ENCODE measurements around the gene FGF14. TPM values are rescaled to one million over a fixed set of nuclear protein-coding genes. Genes with fewer than 3 reads are reported as not detected.

FGF14 gene
- total RNA-seq, 3 donors from 2014 or later: 0.43 to 2.5 (median 0.70) TPM

DNA sequence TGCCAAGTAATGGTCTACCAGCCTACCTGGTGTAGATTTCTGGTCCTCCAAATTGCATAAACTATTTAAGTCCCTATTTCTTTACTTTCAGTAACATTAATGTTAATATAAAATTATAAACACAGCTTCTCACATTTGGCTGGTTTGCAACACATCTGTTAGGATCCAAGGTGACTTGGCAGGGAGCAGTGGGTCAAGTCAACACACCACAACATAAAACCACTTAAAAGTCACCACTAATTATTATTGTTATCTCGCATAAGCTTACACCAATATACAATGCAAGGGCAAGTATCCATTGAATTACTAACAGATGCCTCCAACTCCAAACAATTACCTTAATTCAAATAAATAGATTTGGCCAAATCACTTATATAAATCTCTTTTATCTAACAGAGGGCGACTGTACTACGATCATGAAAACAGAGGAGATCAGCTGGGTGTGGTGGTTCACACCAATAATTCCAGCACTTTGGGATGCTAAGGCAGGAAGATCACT, 74.7 kb downstream of the FGF14 start:
- DNase-seq (no peak), ATAC-seq (no peak)
- Histone ChIP-seq H3K4me3 (no peak overlapping the region), H3K9me3 (no peaks in the 10 kb centered on the region), H3K4me1 (ENCODE audit: low read depth) (no peaks in the 10 kb centered on the region), H3K36me3 (ENCODE audit: low read depth) (no peaks in the 10 kb centered on the region)
- TF ChIP-seq, protein P1, sequence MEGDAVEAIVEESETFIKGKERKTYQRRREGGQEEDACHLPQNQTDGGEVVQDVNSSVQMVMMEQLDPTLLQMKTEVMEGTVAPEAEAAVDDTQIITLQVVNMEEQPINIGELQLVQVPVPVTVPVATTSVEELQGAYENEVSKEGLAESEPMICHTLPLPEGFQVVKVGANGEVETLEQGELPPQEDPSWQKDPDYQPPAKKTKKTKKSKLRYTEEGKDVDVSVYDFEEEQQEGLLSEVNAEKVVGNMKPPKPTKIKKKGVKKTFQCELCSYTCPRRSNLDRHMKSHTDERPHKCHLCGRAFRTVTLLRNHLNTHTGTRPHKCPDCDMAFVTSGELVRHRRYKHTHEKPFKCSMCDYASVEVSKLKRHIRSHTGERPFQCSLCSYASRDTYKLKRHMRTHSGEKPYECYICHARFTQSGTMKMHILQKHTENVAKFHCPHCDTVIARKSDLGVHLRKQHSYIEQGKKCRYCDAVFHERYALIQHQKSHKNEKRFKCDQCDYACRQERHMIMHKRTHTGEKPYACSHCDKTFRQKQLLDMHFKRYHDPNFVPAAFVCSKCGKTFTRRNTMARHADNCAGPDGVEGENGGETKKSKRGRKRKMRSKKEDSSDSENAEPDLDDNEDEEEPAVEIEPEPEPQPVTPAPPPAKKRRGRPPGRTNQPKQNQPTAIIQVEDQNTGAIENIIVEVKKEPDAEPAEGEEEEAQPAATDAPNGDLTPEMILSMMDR (IDR thresholded peaks at IDR 0.05): no peak
- intact Hi-C loops (cut with DNase I, micrococcal nuclease): no loop called here

- no peak for ATAC-seq
- H3K9me3 ChIP-seq: no peaks in the 10 kb centered on the region
- H3K36me3 ChIP-seq (ENCODE audit: low read depth): no peaks in the 10 kb centered on the region
- intact Hi-C loops (cut with DNase I, micrococcal nuclease): no loop called here
- DNase-seq: no peak
- TF ChIP-seq, protein P1 (IDR thresholded peaks at IDR 0.05): no peak
- H3K4me3 ChIP-seq: no peak overlapping the region
- no peaks in the 10 kb centered on the region for H3K4me1 ChIP-seq (ENCODE audit: low read depth)
Observed at GRCh38 chr13:102326381-102327118, 75.3 kb downstream of the FGF14 start.

DNA sequence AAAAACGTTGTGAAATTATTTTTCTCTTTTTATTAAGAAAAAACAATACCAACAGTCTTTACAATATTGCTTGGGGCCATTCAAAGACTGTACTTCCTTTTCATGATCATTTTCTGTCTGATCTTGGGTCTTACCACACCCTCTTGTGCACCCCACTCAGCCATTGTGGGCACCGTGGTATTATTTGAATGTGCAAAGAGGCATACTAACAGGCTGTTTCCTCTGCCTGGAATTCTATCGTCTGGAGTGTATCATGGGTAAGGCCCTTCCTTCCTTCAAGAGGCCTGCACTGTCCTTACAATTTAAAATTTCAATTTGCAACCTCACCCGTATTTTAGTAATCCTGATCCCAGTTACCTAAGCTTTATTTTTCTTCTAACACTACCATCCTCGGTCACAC, 76.5 kb downstream of the FGF14 start:
- TF ChIP-seq, protein P1 (IDR thresholded peaks at IDR 0.05): no peak
- intact Hi-C loops (cut with DNase I, micrococcal nuclease): no loop called here
- Histone ChIP-seq H3K4me3 (no peak overlapping the region), H3K4me1 (ENCODE audit: low read depth) (no peaks in the 10 kb centered on the region), H3K36me3 (ENCODE audit: low read depth) (no peaks in the 10 kb centered on the region), H3K9me3 (no peaks in the 10 kb centered on the region)
- DNase-seq (no peak), ATAC-seq (no peak)

DNA sequence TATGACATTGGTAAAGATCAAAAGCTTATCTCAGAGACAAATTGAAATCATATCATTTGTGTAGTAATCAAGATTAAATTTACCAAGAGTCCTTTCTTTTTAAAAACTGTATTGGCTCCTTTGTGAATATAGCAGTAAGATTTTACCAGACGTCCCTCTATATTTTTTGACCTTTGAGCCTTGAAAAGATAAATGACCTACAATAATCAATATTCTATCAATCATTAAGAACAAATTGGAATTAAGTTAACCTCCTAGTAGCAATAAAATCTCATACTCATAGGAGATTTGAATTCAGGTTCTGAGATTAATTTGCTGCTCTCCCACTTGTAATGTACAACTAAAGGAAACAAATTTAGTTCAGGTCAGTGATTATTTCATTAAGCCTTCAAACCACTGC, 78.3 kb downstream of the FGF14 start:
- Histone ChIP-seq H3K36me3 (ENCODE audit: low read depth) (no peaks in the 10 kb centered on the region), H3K4me3 (no peak overlapping the region), H3K9me3 (no peaks in the 10 kb centered on the region), H3K4me1 (ENCODE audit: low read depth) (no peaks in the 10 kb centered on the region)
- ATAC-seq (no peak), DNase-seq (no peak)
- intact Hi-C loops (cut with DNase I, micrococcal nuclease): no loop called here
- TF ChIP-seq, protein P1 (IDR thresholded peaks at IDR 0.05): no peak

GRCh38 chr13:102323012-102323411, 78.8 kb downstream of the FGF14 start:
- ATAC-seq (no peak), DNase-seq (no peak)
- H3K4me3 ChIP-seq: no peak overlapping the region
- H3K36me3 ChIP-seq (ENCODE audit: low read depth): no peaks in the 10 kb centered on the region
- no peaks in the 10 kb centered on the region for H3K4me1 ChIP-seq (ENCODE audit: low read depth)
- TF ChIP-seq, protein P1 (IDR thresholded peaks at IDR 0.05): no peak
- H3K9me3 ChIP-seq: no peaks in the 10 kb centered on the region
- intact Hi-C loops (cut with DNase I, micrococcal nuclease): no loop called here
